HG03025 (cell line): ENCODE data around the gene AOX1.
"Not testable (repeated sequence)": the region's sequence is repeated elsewhere in the genome, so short reads cannot be mapped to it uniquely, and the experiment has no call there.

ENCODE experiments used
- ATAC-seq: cut with Tn5 transposase; IDR thresholded peaks from one replicate; pipeline ENCODE4 v1.9.1; 2021; ENCODE audit warnings: mild to moderate bottlenecking, moderate library complexity; ENCODE audit not compliant: unreplicated experiment, low FRiP score

The AOX1 gene

DNA sequence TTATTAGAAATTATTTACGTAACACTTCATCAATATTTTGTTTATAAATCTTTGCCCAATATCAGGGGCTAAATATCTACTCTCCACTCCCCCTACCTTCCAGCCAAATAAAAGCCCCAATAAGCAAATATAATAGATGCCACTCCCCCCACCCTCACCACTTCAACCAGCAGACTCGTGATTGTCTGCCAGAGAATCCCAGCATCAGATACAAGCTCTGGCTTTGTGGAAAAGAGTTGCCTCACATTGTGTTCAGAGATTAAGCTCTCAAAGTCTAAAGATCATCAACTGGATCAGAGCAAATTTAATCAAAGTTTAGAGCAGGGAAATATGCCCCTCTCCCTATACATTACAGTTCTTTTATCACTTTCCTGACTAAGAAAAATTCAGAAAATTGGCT lies 39.5 kb downstream of the AOX1 start:
- ATAC-seq = no peak

DNA sequence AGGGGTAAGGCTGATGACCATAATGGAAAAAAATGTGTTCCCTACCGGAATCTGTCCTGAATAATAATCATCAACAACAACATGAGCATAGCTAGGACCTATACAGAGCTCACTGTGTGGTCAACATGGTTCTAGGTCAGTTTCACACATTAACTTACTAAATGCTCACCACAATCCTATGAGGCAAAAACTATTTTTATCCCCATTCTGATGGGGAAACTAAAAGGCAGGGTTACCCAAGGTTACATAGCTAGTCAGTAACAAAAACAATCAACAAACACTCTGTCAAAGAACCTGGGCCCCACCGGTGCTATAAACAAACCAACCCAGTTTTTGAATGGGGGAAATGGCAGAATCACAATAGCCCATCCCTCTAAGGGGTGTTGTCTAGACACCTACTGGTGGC lies 40.1 kb downstream of the AOX1 start:
- no peak for ATAC-seq

DNA sequence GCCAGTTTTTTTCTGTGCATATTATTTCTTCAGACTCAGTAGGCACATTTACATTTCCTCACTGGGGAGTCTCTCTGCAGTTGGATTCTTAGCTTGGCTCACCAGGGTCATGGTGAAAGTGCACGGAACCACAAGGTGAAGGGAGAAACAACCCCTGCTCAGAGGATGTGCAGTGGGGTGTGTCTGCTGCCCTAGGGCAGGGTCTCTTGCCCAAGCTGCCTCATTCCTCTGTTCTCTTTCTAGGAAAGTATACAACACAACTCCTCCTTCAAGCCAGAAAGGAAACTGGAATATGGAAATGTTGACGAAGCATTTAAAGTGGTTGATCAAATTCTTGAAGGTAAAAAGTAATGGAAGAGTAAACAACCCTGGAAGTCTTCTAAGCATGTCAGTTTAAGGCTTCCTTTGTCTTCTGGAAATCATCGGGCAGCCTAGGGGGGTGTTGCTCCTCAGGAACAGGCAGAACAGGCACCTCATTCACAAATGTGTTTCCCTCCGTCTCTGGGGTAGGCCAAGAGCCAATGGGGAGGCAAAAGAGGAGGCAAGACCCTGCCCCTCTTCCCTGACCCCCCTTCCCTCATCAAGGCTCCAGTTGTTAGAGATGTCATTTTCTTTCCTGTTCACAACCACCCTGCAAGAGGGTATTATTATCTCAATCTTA lies 41.4 kb downstream of the AOX1 start:
- no peak for ATAC-seq

DNA sequence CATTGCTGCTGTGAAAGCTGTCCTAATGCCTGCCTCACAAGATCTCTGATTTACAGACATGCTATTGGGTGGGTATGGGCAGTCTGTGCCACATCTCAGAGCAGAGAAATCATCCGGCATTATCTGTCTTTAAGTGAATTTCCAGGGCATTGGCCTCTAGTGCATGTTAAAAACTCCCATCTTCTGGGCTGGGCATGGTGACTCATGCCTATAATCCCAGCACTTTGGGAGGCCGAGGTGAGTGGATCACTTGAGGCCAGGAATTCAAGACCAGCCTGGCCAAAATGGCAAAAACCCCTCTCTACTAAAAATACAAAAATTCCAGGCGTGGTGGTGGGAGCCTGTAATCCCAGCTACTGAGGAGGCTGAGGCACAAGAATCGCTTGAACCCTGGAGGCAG lies 42.6 kb downstream of the AOX1 start:
- ATAC-seq = not testable (repeated sequence)

DNA sequence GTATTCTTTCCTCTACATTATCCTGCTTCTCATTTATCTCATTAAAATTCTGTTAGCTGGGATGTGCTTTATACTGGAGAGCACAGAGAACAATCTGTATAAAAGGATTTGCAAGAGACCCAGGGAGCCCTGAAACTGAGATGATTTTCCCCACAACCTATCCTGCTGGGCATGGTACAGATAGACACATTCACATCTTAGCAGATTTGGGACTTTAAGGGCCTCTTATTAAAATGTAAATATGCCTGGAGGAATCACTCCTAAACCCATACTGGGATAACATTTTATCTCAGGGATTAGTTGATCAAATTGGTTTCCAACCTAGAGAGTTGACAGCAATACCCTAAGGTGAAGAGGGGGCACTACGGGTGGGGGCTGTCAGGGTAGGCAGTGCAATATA lies 45.5 kb downstream of the AOX1 start:
- ATAC-seq = no peak

DNA sequence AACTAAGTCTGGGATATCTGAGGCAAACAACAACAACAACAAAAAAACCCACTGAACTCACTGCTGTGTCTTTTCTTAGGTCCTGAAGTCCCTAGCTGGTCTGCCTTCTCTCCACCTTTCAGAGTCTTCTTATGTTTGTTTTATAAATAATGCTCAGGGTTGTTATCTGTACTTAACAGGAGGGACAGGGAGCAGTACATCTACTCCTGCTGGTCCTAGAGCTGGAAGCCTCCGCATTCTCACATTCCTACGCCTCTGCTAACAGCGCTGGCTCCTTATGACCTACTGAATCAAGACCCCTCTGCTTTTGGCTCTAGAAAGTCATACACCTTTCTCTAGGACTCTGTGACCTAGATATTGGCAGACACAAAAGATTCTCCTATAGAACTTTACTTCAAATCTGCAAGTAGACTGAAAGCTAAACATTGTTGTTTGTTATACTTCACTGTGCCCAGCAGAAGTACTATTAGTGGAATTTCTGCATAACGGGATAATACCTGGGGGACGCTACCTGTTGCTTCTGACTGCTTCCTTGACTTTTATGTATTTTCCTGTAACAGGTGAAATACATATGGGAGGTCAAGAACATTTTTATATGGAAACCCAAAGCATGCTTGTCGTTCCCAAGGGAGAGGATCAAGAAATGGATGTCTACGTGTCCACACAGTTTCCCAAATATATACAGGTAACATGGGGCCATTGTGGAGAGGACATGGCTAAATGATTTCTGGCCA lies 48.6 kb downstream of the AOX1 start:
- ATAC-seq = no peak

DNA sequence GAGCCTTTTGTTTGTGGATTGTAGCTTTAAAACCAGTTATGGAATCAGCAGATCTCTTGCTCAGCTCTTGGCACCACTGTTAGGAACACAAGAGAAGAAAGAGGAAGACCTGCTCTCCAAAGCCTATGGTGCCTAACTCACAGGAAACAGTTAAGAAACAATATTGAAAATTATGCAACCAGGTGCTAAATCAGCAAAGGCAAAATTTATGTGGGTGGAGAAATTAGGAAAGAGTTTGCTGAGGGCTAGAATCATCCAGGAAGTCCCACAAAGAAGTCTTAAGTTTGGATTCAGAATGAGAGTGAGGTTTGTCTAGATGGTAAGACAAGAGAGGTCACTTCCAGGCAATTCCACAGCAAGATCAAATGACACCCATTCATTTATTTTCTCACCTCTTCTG lies 49.4 kb downstream of the AOX1 start:
- no peak for ATAC-seq

DNA sequence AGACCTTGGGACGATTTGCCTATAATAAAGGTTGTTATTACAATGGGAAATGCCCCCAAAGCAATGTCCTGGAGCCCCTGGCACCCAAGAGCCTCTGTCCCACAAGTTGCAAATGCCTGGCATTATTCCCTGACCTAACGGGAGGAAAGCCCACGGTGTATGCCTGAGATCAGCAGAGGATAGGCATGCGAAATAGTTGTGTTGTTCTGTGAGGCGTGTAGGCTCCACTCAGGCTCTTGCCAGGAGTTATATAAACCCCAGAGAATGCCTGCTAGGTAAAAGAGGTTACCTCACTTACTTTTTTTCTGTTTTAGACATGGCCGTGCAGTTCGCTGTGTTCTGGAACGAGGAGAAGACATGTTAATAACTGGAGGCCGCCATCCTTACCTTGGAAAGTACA lies 52.1 kb downstream of the AOX1 start:
- no peak for ATAC-seq

DNA sequence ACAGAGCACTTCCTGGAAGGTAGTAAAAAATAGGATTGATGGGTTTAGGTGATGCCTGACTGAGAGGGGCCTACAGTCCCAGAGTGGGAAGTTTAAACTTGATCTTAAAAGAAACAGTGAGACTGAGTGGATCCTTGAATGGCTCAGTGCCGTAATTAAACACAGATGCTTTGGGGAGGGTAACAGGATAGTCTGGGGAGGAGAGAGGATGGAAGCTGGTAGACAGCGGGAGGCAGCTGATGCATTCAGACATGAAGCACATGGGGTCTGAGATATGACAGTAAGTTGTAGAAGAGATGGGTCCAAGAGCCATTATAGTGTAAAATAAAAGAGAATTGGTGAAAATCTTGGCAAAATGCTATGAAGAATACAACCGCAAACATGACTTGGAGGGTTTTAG lies 54.4 kb downstream of the AOX1 start:
- no peak for ATAC-seq

DNA sequence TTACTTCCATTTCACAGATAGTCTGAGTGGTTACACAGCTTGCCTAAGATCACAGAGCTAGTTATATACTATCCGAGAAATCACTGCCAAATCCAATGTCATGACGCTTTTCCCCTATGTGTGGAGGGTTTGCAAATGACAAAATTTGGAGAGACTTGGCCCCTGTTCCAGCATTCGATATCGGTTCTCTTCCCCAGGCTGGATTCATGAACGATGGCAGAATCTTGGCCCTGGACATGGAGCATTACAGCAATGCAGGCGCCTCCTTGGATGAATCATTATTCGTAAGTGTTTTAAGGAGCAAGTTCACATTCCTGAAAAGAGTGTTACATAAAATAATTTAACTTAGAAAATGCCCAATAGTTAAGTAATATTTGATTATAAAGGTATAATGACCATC lies 55.1 kb downstream of the AOX1 start:
- ATAC-seq = no peak

DNA sequence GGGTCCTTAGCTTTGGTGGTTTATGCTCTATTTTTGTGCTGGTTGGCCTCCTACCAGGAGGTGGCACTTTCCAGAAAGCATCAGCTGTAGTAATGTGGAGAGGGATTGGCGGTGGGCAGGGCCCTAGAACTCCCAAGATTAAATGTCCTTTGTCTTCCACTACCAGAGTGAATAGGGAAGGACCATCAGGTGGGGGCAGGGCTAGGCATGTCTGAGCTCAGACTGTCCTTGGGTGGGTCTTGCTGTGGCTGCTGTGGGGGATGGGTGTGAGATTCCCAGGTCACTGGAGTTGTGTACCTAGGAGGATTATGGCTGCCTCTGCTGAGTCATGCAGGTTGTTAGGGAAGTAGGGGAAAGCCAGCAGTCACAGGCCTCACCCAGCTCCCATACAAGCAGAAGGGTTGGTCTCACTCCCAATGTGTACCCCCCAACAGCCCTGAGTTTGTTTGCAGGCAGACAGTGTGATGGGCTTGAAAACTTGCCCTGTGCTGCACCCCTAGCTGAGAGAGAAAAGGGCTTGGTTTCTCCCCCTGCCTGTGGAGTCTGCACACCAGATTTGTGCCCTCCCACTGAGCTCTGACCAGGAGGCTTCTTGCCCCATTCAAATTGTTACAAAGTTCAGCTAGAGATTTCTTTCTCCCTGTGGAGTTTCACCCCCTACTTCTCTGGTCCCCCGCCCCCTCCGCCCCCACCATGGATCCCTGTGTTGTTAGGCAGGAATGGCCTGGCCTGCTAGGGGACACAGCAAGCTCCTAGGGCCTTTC lies 62.9 kb downstream of the AOX1 start:
- not testable (repeated sequence) for ATAC-seq

DNA sequence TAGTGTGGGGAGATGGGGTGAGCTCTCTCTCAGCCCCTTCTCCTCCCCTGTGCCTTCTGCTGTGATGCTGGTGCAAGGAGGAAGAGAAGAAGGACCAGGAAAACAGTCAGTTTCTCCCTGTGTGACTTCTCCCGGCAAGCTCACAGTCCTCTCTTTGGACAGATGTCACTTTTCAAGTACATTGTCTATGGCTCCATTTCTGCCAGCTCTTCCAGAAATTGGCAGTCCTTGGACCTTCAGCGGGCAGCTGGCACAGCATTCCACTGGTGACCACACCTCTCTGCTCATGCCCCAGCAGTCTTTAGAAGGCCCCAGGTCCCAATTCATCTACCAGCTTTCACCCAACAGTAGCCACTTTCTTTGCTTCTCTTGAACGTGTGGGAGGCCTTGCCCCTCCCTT lies 63.9 kb downstream of the AOX1 start:
- no peak for ATAC-seq

DNA sequence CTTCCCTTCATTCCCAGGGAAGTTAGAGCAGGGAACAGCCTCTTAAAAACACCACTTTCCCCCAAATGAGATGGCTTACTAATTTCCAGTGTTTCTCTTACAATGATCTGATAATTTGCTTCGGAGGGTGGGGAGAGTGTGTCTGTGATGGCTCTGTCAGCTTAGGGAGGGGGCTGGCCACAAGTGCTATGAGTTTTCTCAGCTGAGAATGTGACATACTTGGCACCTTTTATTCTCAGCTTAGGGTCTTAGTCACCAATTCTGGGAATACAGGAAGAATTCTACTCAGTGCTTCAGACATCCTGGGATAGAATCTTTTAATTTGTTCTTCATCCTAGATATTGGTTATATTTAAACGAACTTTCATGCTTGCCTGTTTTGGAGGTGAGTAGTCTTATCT lies 64.4 kb downstream of the AOX1 start:
- no peak for ATAC-seq

DNA sequence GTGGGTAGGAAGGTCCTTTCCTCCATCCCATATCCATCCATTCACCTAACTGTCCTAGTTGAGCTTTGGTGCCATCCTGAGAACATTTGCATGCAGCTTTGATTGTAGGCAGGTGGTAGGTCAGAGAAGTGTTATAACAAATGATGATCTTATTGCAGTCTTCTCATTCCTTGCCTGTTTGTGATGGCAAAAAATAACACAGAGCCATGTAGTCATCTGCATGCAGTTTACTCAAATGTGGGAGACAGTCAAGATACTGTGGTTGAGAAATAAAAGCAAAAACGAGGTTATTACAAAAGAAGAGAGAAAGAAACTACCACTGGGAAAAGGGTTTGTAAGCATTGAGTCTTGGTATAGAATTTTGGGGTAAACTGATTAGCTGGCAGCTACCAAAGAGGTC lies 66.3 kb downstream of the AOX1 start:
- ATAC-seq = no peak

DNA sequence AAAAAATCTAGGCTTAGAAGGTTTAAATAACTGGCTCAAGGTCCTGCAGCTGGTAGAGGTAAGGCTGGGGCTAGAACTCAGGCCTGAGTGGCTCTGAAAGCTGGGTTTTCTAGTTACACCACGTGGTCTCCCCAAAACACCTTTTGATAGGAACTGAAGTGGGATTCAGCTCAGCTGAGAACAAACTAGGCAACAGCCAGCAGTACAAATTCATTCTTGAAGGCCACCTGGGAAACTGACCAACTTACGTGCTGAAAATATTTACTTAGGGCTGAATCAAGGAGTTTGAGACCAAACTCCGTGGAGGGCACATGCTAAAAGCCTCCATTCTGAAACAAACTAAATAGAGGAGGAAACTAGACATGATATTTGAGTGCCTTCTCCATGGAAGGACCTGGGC lies 67.2 kb downstream of the AOX1 start:
- no peak for ATAC-seq

DNA sequence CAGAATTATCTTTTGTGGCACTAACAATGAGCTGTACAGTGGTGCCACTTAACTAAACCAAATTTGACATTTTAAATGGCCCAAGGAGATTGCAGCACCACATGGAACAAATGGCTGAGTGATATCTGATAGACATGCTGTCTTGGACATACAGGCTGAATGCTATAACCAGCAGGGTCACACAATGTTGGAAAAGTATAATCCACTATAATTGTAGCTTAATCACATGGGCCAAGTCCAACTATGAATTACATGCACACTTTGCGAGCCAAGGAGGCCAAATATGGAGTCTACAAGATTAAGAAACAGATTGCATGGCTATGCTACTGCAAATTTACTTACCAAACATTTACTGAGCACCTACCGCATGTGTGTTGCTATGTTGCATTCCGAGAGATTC lies 69.0 kb downstream of the AOX1 start:
- ATAC-seq = no peak

DNA sequence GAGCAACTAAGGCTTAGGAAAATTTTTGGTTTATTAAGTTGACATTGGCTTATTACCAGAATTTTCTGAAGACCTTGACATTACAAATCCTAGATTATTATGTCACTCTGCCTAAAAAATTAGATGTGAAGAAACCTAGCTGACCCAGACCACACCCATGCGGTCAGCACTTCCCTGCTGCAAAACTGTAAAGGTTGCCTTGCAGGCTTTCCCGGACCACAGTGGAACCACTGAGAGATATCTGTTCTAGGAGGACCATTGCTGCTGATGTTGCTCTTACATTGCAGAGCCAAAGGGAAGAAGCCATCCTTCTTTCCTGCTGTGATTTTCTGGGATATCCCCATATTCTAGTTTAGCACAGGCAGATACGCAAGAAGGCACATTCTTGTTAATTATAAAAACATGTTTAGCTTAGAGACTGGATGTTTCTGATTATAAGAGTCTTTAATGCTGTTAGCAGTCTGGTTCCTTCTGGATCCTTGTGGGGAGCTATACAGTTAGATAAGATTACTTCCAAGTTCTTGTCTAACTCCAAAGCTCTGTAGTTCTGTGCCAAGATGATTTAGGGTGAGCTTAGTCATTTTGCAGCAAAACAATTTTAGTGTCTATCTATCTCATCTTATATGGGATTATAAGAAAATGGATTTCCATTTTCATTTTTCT lies 70.2 kb downstream of the AOX1 start:
- ATAC-seq = no peak

DNA sequence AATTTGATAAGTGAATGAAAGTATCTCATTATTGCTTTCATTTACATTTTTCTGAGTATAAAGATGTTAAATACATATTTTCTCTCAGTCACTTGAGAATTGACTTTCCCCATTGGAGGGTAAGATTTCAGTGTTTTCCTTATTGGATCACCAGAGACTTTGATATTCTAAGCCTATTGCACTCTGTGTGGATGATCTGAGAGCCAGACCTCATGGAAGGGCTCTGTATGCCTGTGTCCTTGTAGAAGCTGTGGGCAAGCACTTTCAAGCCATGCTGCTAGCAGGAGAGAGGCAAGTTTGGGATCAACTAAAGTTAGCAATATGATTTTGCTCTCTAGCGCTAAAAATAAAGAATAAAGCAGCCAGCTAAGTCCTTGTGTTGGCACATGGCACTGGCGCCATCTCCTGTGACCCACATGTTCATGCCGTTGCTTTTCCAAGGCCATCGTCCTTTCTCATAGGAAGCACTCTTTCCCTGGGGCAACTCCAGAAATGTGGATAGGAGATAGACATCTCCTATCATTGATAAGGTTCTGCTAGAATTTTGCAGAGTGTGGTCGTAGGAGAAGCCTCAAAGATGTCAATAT lies 72.6 kb downstream of the AOX1 start:
- ATAC-seq = no peak

DNA sequence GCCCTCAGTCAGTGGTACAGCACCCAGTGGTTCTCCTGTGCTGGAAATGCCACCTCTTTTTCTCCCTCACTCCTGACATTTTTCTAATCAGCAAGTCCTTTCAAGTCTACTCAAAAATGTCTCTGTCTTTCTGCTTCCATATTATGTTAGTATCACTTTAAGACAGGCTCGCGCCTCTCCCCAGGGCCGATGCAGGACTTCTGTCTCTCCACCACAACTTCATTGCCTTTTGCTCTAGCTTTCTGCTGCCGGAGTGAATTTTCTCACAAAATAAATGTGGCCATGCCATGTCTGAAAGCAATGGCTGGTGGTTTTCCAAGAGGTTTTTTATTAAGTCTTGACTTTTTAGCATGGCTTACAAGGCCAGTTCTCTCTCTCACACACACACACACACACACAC lies 73.6 kb downstream of the AOX1 start:
- no peak for ATAC-seq

DNA sequence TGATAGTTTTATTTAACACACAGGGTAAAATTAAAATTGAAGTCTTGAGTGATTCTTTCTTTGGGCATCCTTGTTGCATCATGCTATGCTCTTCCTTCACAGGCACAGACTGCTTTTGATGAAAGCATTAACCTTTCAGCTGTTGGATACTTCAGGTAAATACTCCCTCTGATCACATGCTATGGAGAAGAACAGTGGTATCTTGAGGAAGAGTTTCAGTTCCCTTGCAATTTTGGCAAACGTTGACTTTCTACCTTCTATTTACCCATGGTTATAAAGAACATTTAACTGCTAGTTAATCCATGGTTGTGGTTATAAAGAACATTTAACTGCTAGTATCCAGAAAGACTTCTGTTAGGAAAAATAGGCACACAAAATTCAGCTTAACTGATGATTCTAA lies 75.7 kb downstream of the AOX1 start:
- ATAC-seq = no peak

DNA sequence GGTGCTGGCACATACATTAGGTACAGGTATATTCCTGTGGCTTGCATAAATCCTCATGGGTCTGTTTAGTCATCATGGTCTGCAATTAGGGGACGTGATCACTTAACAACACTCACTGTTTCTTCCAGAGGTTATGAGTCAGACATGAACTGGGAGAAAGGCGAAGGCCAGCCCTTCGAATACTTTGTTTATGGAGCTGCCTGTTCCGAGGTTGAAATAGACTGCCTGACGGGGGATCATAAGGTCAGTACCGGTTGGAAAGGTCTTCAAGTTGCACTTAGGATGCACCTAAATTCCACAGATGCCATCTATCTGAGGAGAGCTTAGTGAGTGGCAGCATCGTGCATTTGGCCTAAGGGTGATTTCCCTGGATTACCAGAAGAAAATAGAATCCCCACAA lies 76.9 kb downstream of the AOX1 start:
- no peak for ATAC-seq
